Right forelimb (tissue), 1 donor: Measurements from ENCODE around the gene FMNL2.
"Not testable (repeated sequence)": the region's sequence is repeated elsewhere in the genome, so short reads cannot be mapped to it uniquely, and the experiment has no call there.

Experiments
- DNase-seq: peaks from one replicate; pipeline ENCODE4 v3.0.0-alpha.2; 2018

FMNL2 gene

GRCh38 chr2:152335016-152335725, at the start of gene FMNL2:
Gene FMNL2 (plus strand): TSS chr2:152335174.
- DNase-seq = peak; percentile 94

DNA sequence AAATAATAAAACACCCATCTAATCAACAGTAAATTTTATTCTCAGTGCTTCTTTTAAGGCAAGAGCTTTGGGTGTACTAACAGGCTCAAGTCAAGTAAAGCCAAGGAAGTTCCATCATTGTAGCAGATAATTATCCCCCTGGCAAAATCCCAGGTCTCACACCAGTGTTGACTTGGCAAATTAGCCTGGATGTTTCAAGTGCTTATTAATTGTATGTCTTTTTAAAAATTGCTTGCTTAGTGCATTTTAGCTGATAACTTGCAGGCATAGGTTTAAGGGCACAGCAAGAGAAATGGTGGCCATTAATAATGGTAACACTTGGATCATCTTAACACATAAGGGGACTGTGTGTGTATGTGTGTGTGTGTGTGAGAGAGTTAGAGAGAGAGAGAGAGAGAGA, 42.0 kb upstream of the FMNL2 start:
- no peak for DNase-seq

- DNase-seq = no peak
These were observed 37.3 kb upstream of the FMNL2 start for GRCh38 chr2:152297715-152298114.

GRCh38 chr2:152298754-152299153, 36.2 kb upstream of the FMNL2 start:
- no peak for DNase-seq

GRCh38 chr2:152301131-152301530, 33.8 kb upstream of the FMNL2 start:
- no peak for DNase-seq

- DNase-seq = no peak
These were observed 31.0 kb upstream of the FMNL2 start for GRCh38 chr2:152303951-152304350.

- DNase-seq = no peak
These were observed 30.1 kb upstream of the FMNL2 start for GRCh38 chr2:152304836-152305235.

GRCh38 chr2:152307863-152308262, 27.1 kb upstream of the FMNL2 start:
- DNase-seq = no peak

- DNase-seq = no peak
These were observed 25.4 kb upstream of the FMNL2 start for GRCh38 chr2:152309352-152310214.

GRCh38 chr2:152319822-152320570, 15.0 kb upstream of the FMNL2 start:
- no peak for DNase-seq

DNA sequence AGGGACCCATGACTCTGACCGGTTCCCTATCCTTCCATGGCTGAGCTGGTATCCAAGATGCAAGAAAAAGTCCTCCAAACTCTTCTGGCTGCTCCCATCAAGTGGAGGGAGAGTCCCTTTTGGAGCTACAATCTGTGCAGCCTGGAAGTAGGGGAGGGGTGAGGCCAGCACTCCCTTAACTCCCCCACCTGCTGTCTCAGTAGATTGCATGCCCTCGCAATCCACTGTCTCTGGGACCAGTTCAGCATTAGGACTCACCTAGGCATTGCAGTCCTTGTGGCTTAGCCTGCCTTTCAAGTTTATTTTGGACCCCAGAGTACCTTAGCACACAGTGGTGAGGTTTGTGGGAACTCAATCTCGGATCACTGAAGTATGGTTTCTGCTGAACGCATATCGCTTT, 14.2 kb upstream of the FMNL2 start:
- no peak for DNase-seq

GRCh38 chr2:152322222-152322621, 12.8 kb upstream of the FMNL2 start:
- DNase-seq = no peak

DNA sequence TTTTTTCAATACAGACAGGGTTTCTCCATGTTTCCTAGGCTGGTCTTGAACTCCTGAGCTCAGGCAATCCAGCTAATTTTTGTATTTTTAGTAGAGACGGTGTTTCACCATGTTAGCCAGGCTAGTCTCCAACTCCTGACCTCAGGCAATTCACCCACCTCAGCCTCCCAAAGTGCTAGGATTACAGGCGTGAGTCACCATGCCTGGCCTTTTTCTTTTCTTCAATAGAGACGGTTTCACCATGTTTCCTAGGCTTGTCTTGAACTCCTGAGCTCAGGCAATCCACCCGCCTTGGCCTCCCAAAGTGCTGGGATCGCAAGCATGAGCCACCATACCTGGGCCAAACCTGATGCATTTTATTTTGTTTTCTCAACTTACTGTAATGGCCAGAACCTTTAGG, 9.8 kb upstream of the FMNL2 start:
- not testable (repeated sequence) for DNase-seq

- no peak for DNase-seq
These were observed 8.3 kb upstream of the FMNL2 start for GRCh38 chr2:152326710-152327109.

DNA sequence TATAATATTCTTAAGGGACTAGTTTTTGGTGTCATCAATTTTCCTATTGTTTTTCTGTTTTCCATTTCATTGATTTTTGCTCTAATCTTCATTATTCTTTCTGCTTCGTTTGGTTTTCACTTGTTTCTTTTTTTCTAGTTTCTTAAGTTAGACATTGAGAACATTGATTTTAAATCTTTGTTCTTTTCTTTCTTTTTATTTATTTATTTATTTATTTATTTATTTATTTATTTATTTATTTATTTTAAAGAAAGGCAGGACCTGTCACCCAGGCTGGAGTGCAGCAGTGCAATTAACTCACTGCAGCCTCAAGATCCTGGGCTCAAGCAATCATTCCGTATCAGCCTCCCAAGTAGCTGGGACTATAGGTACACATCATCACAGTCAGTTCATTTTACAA, 7.0 kb upstream of the FMNL2 start:
- no peak for DNase-seq

- DNase-seq = no peak
These were observed 4.6 kb upstream of the FMNL2 start for GRCh38 chr2:152330235-152330866.

- DNase-seq = no peak
These were observed 316 bp upstream of the FMNL2 start for GRCh38 chr2:152334701-152335015.

GRCh38 chr2:152335726-152336118, 748 bp downstream of the FMNL2 start:
- no peak for DNase-seq

DNA sequence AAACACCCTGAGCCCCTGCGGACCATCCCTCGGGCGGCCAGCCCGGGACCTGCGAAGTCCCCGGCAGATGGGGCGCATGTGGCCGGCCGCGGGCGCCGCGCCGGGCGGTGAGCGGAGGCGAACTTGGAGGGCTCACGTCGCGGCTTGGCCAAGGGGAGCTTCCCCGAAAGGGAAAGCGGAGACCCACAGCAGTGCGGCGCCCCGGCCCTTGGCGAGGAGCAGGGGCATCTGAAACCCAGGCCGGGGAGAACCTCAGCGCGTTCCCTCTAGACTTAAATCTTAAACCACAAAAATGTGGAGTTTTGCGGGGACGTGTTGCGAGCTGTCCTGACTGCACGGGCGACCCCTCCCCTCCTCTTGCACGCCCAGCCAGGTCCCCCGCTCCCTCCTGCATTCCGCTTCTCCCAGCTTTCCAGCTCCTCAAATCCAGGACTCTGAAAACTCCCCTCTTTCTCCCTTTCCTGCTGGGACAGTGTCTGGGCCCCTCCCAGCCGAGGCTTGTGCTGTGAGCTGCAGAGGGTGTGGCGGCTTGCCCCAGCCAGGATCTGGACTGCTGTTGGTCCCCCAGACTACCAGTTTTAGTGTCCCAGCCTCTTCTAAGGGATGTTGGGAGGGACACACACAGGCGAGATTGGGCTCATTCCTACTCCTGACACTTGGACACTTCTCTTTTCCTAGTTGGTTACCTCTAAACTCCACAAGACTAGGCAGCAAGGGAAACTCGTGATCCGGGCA, 1.3 kb downstream of the FMNL2 start:
- peak; percentile 79 for DNase-seq

- peak; percentile 62 for DNase-seq
These were observed 2.0 kb downstream of the FMNL2 start for GRCh38 chr2:152336854-152337510.

DNA sequence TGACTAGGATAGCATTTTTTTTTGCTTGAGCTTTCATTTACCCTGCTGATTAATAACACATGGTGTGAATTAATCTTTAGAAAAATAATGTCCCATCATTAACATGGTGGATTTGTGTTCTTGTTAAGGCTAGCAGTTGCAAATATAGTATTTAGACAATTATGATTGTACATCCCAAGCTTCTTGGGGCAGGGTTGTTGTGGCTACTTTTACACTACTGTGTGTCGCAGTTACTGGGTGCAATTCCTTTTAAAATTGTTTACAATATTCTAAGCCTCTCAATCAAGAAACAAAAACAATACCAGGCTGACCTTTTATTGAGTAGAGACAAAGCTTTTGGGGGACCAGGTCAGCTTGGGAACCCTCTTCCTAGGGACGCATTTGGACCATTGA, 2.5 kb downstream of the FMNL2 start:
- DNase-seq = no peak
